K562 (cell line): ENCODE measurements around the gene CPED1. TPM values are rescaled to one million over a fixed set of nuclear protein-coding genes. Genes with fewer than 3 reads are reported as not detected.

Experiments used
- ATAC-seq: fragments of 200-7000 bp; cut with Tn5 transposase; 3 replicates; pipeline ENCODE4 v1.9.1; 2020; ENCODE audit warnings: moderate library complexity
- BruUV-seq: library from RNA; stranded (reverse); fragments of 400-500 nt; replicated peaks from 2 replicates; lab custom pipeline; 2021; lab: Mats Ljungman, UMichigan
- CTCF ChIA-PET: fragments of 300-600 bp; formaldehyde crosslinking; extraction: SDS; loops from one replicate; lab custom pipeline; 2021; ENCODE audit warnings: low intra/inter-chr PET ratio; lab: Yijun Ruan, JAX
- POLR2A ChIA-PET: fragments of 300-600, 350-650 bp; sonication (Branson Sonifier 250); formaldehyde crosslinking; extraction: SDS; loops from one replicate; lab custom pipeline; 2021; ENCODE audit warnings: antibody characterized with exemption, inconsistent platforms; lab: Yijun Ruan, JAX
- DNase-seq, 4 experiments: peaks; one replicate each; pipeline versions ENCODE4 v3.0.0 to v3.0.0-alpha.2; 2011 to 2018; ENCODE audit warnings: low spot score in 3 of 4, mixed read lengths in 3 of 4; ENCODE audit errors: extremely low read depth in 1 of 4
- FAIRE-seq: peaks from 2 replicates; lab custom pipeline; 2011; peaks lifted over from hg19 to GRCh38; lab: Jason Lieb, UNC
- H2AFZ ChIP-seq: 2 replicates; pipeline ENCODE4 v1.6.0; 2011; ENCODE audit warnings: low read depth, low read length, control low read depth, inconsistent platforms
- H3K27ac ChIP-seq: fragments of 200-600 bp; 3 replicates; pipeline ENCODE4 v1.8.0; 2011; ENCODE audit warnings: low read depth, mild to moderate bottlenecking, control low read depth, inconsistent platforms, low read length, moderate library complexity, mixed read lengths; ENCODE audit errors: extremely low read depth
- H3K27me3 ChIP-seq, 2 experiments: fragments of 300-600 bp in 1 of 2; 2 replicates in 1 of 2; 3 replicates in 1 of 2; pipeline versions ENCODE4 v1.6.0 to v1.8.0; 2011; ENCODE audit warnings: inconsistent platforms in 2 of 2, low read length in 2 of 2, mild to moderate bottlenecking in 1 of 2, mixed read lengths in 1 of 2, moderate library complexity in 1 of 2; ENCODE audit not compliant: control insufficient read depth in 2 of 2, insufficient read depth in 2 of 2
- H3K36me3 ChIP-seq: fragments of 300-600 bp; 3 replicates; pipeline ENCODE4 v1.8.0; 2011; ENCODE audit warnings: mild to moderate bottlenecking, low read length, inconsistent platforms; ENCODE audit not compliant: control insufficient read depth, insufficient read depth
- H3K4me1 ChIP-seq, 2 experiments: fragments of 200-600 bp in 1 of 2; replicated peaks in 1 of 2; 2 replicates in 1 of 2; 3 replicates in 1 of 2; pipeline versions ENCODE4 v1.5.1 to v1.8.0; 2011; ENCODE audit warnings: inconsistent platforms in 2 of 2, low read length in 2 of 2, mild to moderate bottlenecking in 1 of 2, mixed read lengths in 1 of 2, moderate library complexity in 1 of 2; ENCODE audit not compliant: control insufficient read depth in 2 of 2, insufficient read depth in 2 of 2
- H3K4me2 ChIP-seq: 2 replicates; pipeline ENCODE4 v1.6.1; 2011; ENCODE audit warnings: low read length, control low read depth, inconsistent platforms, mixed read lengths; ENCODE audit not compliant: insufficient read depth
- H3K4me3 ChIP-seq: fragments of 200-600 bp; sonication (generic), shearing (Covaris generic); 2 replicates; pipeline ENCODE4 v1.5.1; 2016; ENCODE audit warnings: control low read depth, inconsistent platforms
- H3K79me2 ChIP-seq: fragments of 200-600 bp; 3 replicates; pipeline ENCODE4 v1.8.0; 2011; ENCODE audit warnings: low read length, inconsistent platforms; ENCODE audit not compliant: control insufficient read depth, insufficient read depth
- H3K9ac ChIP-seq, 2 experiments: 2 replicates each; pipeline versions ENCODE4 v1.6.0 to v1.6.1; 2011; ENCODE audit warnings: low read depth in 2 of 2, low read length in 2 of 2, control low read depth in 1 of 2, inconsistent platforms in 1 of 2, mild to moderate bottlenecking in 1 of 2, mixed read lengths in 1 of 2; ENCODE audit not compliant: insufficient read depth in 1 of 2
- H3K9me1 ChIP-seq: one replicate; pipeline ENCODE4 v1.6.0; 2011; ENCODE audit warnings: inconsistent platforms, mild to moderate bottlenecking, low read length, moderate library complexity; ENCODE audit not compliant: control insufficient read depth, insufficient read depth
- H3K9me3 ChIP-seq: replicated peaks from 2 replicates; pipeline ENCODE4 v1.5.1; 2011; ENCODE audit warnings: low read depth, low read length, inconsistent platforms; ENCODE audit not compliant: control insufficient read depth, insufficient read depth
- H4K20me1 ChIP-seq: replicated peaks from 2 replicates; pipeline ENCODE4 v1.6.1; 2011; ENCODE audit warnings: low read length, inconsistent platforms, mixed read lengths; ENCODE audit not compliant: control insufficient read depth, insufficient read depth
- GATA2 ChIP-seq: sonication (generic); formaldehyde crosslinking; IDR thresholded peaks from 2 replicates; pipeline ENCODE4 v1.4.0; 2020; ENCODE audit warnings: mild to moderate bottlenecking, missing genetic modification reagents
- NFYB ChIP-seq: IDR thresholded peaks from 2 replicates; pipeline ENCODE4 v1.6.1; 2011; ENCODE audit warnings: mild to moderate bottlenecking, moderate library complexity; ENCODE audit not compliant: insufficient read length; ENCODE audit errors: extremely low read depth
- PCBP1 ChIP-seq: fragments of 200-400 bp; formaldehyde crosslinking; IDR thresholded peaks from 2 replicates; pipeline ENCODE4 v1.6.1; 2018; ENCODE audit warnings: mild to moderate bottlenecking, low read depth, low read length; ENCODE audit not compliant: poor library complexity, severe bottlenecking
- TBP ChIP-seq: optimal IDR thresholded peaks from 2 replicates; pipeline ENCODE3; 2011; ENCODE audit warnings: low read depth, low read length, improper control_type of control experiment
- ZBTB12 ChIP-seq: fragments of 250-450 bp; sonication (Bioruptor Pico); IDR thresholded peaks from 2 replicates; pipeline ENCODE4 v1.4.0; 2020
- ZNF639 ChIP-seq, 2 experiments: fragments of 200-800 bp in 1 of 2; sonication (Bioruptor generic) in 1 of 2; sonication (generic) in 1 of 2; formaldehyde crosslinking in 1 of 2; IDR thresholded peaks in 1 of 2; conservative IDR thresholded peaks in 1 of 2; 2 replicates each; pipeline versions ENCODE4 v1.5.0 to v1.6.1; 2016 to 2020; ENCODE audit warnings: missing compliant biosample characterization in 1 of 2, missing genetic modification characterization in 1 of 2, missing genetic modification reagents in 1 of 2
- WGBS: fragments of 100-300 bp; shearing (Covaris generic); methylation state at CpG from one replicate; pipeline ENCODE4 v1.1.6; 2016; ENCODE audit warnings: low coverage, mixed read lengths; ENCODE audit not compliant: insufficient coverage; ENCODE audit errors: missing lambda C conversion rate; 5-methylcytosine and 5-hydroxymethylcytosine counted together
- in situ Hi-C: fragments of 300-500 bp; cut with MboI; formaldehyde crosslinking; loops from 4 replicates; pipeline ENCODE4 v1.15.0; 2018; ENCODE audit warnings: inconsistent platforms, mixed read lengths
- intact Hi-C: fragments of 100-400 bp; cut with micrococcal nuclease; formaldehyde crosslinking; loops from 2 replicates; pipeline ENCODE4 v1.14.2; 2022
- polyA plus RNA-seq, 8 experiments: library from polyadenylated mRNA; depleted of rRNA in 4 of 8; stranded (reverse) in 5 of 8; unstranded in 3 of 8; fragments of >200 nt; fragmentation: Nextera tagmentation in 2 of 8; fragmentation: Illumina TruSeq in 1 of 8; extraction: Ambion mirVana in 2 of 8; extraction: Trizol in 1 of 8; gene quantifications; 2 replicates each; pipeline versions ENCODE4 v1.2.1 to v1.2.3, GENCODE V29; 2011 to 2014; ENCODE audit warnings: inconsistent platforms in 1 of 8, missing spikeins in 1 of 8
- total RNA-seq, 7 experiments: library from RNA; depleted of rRNA in 6 of 7; stranded (reverse); fragments of >200 nt in 6 of 7; fragmentation: Illumina TruSeq in 2 of 7; extraction: Trizol in 2 of 7; gene quantifications; 2 replicates each; pipeline versions ENCODE4 v1.2.1 to v1.2.3, GENCODE V29; 2011 to 2021; ENCODE audit warnings: low replicate concordance in 1 of 7

Gene CPED1
- total and polyA plus RNA-seq, 9 of the 15 experiments (the other 6 are each of a cell fraction or from before 2014, with no cell fraction given) = 195 to 393 (median 290) TPM

- H3K79me2 ChIP-seq = no peaks in the 10 kb centered on the region
- WGBS = 11% methylated on average over 27 of the region's 27 CpGs
- intact Hi-C loops (no loop called here), in situ Hi-C loops (no loop called here)
- no peaks in the 10 kb centered on the region for H3K9me3 ChIP-seq
- H3K36me3 ChIP-seq = no peaks in the 10 kb centered on the region
- peak; percentile 47 to 82 (median 80) for DNase-seq
- H3K4me3 ChIP-seq = no peak within 1 kb of the TSS
- H3K27me3 ChIP-seq = peaks cover 46% of the 10 kb centered on the region in 2 experiments
- H3K9me1 ChIP-seq = no peaks in the 10 kb centered on the region
- ChIA-PET POLR2A (interaction anchor here (0.6 kb wide), 1 partner anchor 9 kb away, joined by 3 read pairs; no protein-coding TSS in a partner anchor), CTCF (no interaction called here)
- ATAC-seq = peak; percentile 79
- H3K27ac ChIP-seq = no peak within 1 kb of the TSS
- H3K9ac ChIP-seq = no peak within 1 kb of the TSS
- peaks cover 0 to 22% of the 10 kb centered on the region in 2 experiments; a peak in 4 of 5 replicates for H3K4me1 ChIP-seq
- no peak for FAIRE-seq
- no peak within 1 kb of the TSS; the same call in 1 of the 2 replicates for H3K4me2 ChIP-seq
- no peak within 1 kb of the TSS for H2AFZ ChIP-seq
- peak; percentile 62 for TF ChIP-seq NFYB
- no peak for TF ChIP-seq GATA2 (CRISPR knock-in tag)
- TF ChIP-seq ZNF639 (CRISPR knock-in tag; conservative IDR thresholded peaks at IDR 0.05 in 1 of 2, IDR thresholded peaks at IDR 0.05 in 1 of 2) = no peak
- TF ChIP-seq ZBTB12 = no peak
- TF ChIP-seq TBP = no peak
- no peak for TF ChIP-seq PCBP1
- no peaks in the 10 kb centered on the region; the same call in 1 of the 2 replicates for H4K20me1 ChIP-seq
- BruUV-seq = no TSS peak
Observed at GRCh38 chr7:121328508-121329190, 340.1 kb downstream of the CPED1 start, which contains the start of gene WNT16. Gene WNT16 (plus strand): TSS chr7:121329000. CDS start chr7:121329293, 293 bp downstream.
